Endodermal cell (in vitro differentiated cells): ENCODE results near the gene LTBP3. TPM values are rescaled to one million over a fixed set of nuclear protein-coding genes. Genes with fewer than 3 reads are reported as not detected.

ENCODE experiments used
- DNase-seq: peaks from one replicate; pipeline ENCODE4 v3.0.0-alpha.2; 2017
- H3K27ac ChIP-seq: 2 replicates; pipeline ENCODE4 v1.5.1; 2013; ENCODE audit warnings: mild to moderate bottlenecking, low read depth, low read length, moderate library complexity
- H3K27me3 ChIP-seq: 2 replicates; pipeline ENCODE4 v1.6.1; 2013; ENCODE audit warnings: mild to moderate bottlenecking, low read length, moderate library complexity; ENCODE audit not compliant: insufficient read depth, control insufficient read depth, poor library complexity, severe bottlenecking
- H3K36me3 ChIP-seq: 2 replicates; pipeline ENCODE4 v1.7.0; 2013; ENCODE audit warnings: mild to moderate bottlenecking, low read length, moderate library complexity; ENCODE audit not compliant: control insufficient read depth, insufficient read depth
- H3K4me1 ChIP-seq: one replicate; pipeline ENCODE4 v1.7.0; 2013; ENCODE audit warnings: low read length; ENCODE audit not compliant: control insufficient read depth, insufficient read depth
- H3K4me3 ChIP-seq: 2 replicates; pipeline ENCODE4 v1.5.1; 2013; ENCODE audit warnings: mild to moderate bottlenecking, low read length, moderate library complexity
- H3K9ac ChIP-seq: 2 replicates; pipeline ENCODE4 v1.6.1; 2013; ENCODE audit warnings: mild to moderate bottlenecking, low read length, moderate library complexity; ENCODE audit not compliant: poor library complexity, severe bottlenecking; ENCODE audit errors: extremely low read depth
- H3K9me3 ChIP-seq: 2 replicates; pipeline ENCODE4 v1.6.1; 2013; ENCODE audit warnings: mild to moderate bottlenecking, low read length, moderate library complexity; ENCODE audit not compliant: control insufficient read depth
- H3K27ac Mint-ChIP-seq: 2 replicates; pipeline ENCODE4 v1.8.0; 2020; ENCODE audit warnings: mixed read lengths
- H3K27me3 Mint-ChIP-seq: 2 replicates; pipeline ENCODE4 v1.8.0; 2021; ENCODE audit warnings: mild to moderate bottlenecking, mixed read lengths; ENCODE audit not compliant: insufficient read depth
- H3K36me3 Mint-ChIP-seq: 2 replicates; pipeline ENCODE4 v1.8.0; 2020; ENCODE audit warnings: low read depth, mixed read lengths
- H3K4me1 Mint-ChIP-seq: 2 replicates; pipeline ENCODE4 v1.8.0; 2020; ENCODE audit warnings: mixed read lengths
- H3K4me3 Mint-ChIP-seq: 2 replicates; pipeline ENCODE4 v1.8.0; 2020; ENCODE audit warnings: mild to moderate bottlenecking, moderate library complexity, mixed read lengths
- H3K9me3 Mint-ChIP-seq: 2 replicates; pipeline ENCODE4 v1.8.0; 2020; ENCODE audit warnings: mild to moderate bottlenecking, mixed read lengths
- WGBS, 2 experiments: methylation state at CpG; one replicate each; pipeline versions ENCODE4 v1.1.5 to v1.1.7; 2013; ENCODE audit warnings: missing lambda C conversion rate in 2 of 2, mixed read lengths in 1 of 2; ENCODE audit not compliant: insufficient coverage in 1 of 2, insufficient read length in 1 of 2; 5-methylcytosine and 5-hydroxymethylcytosine counted together
- total RNA-seq, 2 donors: library from RNA; stranded (reverse); fragmentation: NEBNext Ultra II Directional in 1 of 2; extraction: Animal tissue kit (Norgen Biotek cat#: 25700) in 1 of 2; gene quantifications; 2 replicates in 1 of 2; 3 replicates in 1 of 2; pipeline ENCODE4 v1.2.1, GENCODE V29; 2021
- TF ChIP-seq, protein P1 (sequence below): fragments of 200-600 bp; sonication (generic); conservative IDR thresholded peaks from 2 replicates; pipeline ENCODE4 v1.5.0; 2021; ENCODE audit warnings: antibody characterized with exemption, mild to moderate bottlenecking

Gene LTBP3
- total RNA-seq, 2 donors from 2014 or later, result 19.7 to 24.2 TPM

DNA sequence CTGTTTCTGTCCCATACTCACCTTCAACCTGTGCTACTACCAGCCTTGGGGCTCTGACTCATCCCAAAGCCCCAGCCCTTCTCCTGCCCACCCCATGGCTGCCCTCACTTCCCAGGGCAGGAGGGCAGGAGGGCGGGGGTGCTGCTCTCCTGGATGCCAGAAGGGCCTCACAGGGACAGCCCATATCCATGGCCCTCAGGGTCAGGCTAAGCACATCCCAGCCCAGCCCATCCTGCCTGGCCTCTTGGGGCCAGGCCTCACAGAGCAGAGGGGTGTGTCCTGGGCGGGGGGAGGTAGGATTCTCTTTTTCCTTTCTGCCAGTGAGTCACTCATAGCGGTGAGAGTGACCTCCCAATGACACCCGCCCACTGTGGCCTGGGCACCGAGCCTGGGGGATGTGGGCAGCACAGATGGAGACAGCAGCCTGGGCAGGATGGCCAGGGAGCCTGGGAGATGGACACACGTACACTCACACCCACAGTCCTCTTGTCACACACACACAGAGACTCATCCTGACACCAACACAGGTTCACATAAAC is 2.4 kb downstream of the LTBP3 start:
- Mint-ChIP-seq H3K4me3 (no peak overlapping the region), H3K36me3 (no peaks in the 10 kb centered on the region), H3K27me3 (peaks cover 66% of the 10 kb centered on the region), H3K27ac (no peak overlapping the region), H3K4me1 (peaks cover 32% of the 10 kb centered on the region), H3K9me3 (no peaks in the 10 kb centered on the region)
- Histone ChIP-seq H3K4me1 (peaks cover 12% of the 10 kb centered on the region), H3K27me3 (peaks cover 15% of the 10 kb centered on the region), H3K9me3 (no peaks in the 10 kb centered on the region), H3K9ac (no peak overlapping the region), H3K36me3 (no peaks in the 10 kb centered on the region), H3K27ac (no peak overlapping the region), H3K4me3 (no peak overlapping the region)
- TF ChIP-seq, protein P1, sequence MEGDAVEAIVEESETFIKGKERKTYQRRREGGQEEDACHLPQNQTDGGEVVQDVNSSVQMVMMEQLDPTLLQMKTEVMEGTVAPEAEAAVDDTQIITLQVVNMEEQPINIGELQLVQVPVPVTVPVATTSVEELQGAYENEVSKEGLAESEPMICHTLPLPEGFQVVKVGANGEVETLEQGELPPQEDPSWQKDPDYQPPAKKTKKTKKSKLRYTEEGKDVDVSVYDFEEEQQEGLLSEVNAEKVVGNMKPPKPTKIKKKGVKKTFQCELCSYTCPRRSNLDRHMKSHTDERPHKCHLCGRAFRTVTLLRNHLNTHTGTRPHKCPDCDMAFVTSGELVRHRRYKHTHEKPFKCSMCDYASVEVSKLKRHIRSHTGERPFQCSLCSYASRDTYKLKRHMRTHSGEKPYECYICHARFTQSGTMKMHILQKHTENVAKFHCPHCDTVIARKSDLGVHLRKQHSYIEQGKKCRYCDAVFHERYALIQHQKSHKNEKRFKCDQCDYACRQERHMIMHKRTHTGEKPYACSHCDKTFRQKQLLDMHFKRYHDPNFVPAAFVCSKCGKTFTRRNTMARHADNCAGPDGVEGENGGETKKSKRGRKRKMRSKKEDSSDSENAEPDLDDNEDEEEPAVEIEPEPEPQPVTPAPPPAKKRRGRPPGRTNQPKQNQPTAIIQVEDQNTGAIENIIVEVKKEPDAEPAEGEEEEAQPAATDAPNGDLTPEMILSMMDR, result no peak
- 77% methylated on average over 6 of the region's 6 CpGs; no CpG with 5 or more reads in 1 of the 2 experiments for WGBS, 2 experiments
- DNase-seq, result no peak

DNA sequence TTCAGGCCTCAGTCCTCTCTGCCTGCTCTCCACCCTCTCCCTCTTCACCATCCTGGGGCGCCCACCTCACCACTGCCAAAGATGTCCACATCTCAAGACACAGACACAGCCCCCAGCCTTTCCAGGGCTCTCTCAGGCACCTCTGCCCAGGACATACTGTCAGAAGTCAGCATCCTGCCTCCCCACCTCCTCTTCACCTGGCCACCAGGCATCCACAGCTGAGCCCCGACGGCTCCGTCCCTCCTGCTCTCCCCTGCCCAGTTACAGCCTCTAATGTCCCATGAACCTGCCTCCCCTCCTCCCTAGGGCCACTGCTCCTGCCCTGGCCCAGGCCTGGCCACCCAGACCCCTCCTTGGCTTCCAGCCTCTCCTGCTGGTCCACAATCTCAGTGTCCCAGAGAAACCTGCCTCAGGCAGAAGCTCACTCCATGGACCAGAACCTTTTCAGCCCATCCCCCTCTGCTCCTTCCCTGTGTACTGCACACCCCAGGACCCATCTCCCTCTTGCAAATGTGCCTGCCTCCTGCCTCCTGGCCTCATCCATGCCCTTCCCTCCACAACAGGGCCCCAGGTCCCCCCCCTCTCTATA is 3.2 kb downstream of the LTBP3 start:
- Histone ChIP-seq H3K36me3 (no peaks in the 10 kb centered on the region), H3K27ac (no peak overlapping the region), H3K27me3 (peaks cover 15% of the 10 kb centered on the region), H3K9ac (no peak overlapping the region), H3K4me3 (no peak overlapping the region), H3K9me3 (no peaks in the 10 kb centered on the region), H3K4me1 (peaks cover 12% of the 10 kb centered on the region)
- whole genome bisulfite sequencing, 2 experiments, result 87 to 100% methylated on average over 1 to 4 of the region's 4 CpGs
- TF ChIP-seq, protein P1, result no peak
- Mint-ChIP-seq H3K27ac (no peak overlapping the region), H3K27me3 (peaks cover 64% of the 10 kb centered on the region), H3K4me3 (no peak overlapping the region), H3K36me3 (no peaks in the 10 kb centered on the region), H3K4me1 (peaks cover 25% of the 10 kb centered on the region), H3K9me3 (no peaks in the 10 kb centered on the region)
- DNase-seq, result no peak

DNA sequence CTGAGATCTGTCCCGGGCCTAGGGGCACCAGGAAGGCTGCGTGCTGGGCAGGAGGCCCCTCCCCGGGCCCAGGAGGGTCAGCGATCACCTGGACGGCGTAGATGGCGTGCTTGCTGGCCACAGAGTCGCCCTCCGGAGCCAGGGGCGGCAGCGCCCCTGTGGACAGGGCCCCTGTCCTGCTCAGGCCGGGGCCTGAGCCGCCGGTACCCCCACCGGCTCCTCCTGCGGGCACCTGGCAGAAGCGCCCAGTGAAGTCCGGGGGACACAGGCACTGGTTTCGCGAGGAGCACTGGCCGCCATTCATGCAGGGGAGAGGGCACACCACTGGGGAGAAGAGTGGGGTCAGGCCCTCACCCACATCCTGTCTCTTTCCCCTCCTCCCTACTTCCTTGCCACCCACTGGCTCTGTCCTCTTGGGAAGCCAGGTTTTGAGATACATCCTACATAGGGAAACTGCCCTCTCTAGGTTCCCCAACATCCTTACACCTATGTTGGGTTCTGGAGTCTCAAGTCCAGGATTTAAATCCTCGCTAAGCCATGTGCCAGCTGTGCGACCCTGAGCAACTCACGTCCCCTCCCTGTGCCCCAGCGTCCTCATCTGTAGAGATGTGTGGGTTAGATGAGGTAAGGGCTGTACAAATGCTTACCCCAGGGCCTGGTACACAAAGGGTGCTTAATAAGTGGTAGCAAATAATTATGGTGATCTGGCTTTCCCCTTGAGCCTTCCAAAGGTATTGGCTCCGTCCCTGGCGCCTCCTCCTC is 3.9 kb downstream of the LTBP3 start:
- Mint-ChIP-seq H3K27ac (no peak overlapping the region), H3K4me1 (peaks cover 24% of the 10 kb centered on the region), H3K27me3 (peaks cover 65% of the 10 kb centered on the region), H3K4me3 (peak overlapping the region; percentile 43), H3K9me3 (no peaks in the 10 kb centered on the region), H3K36me3 (no peaks in the 10 kb centered on the region)
- TF ChIP-seq, protein P1, result no peak
- Histone ChIP-seq H3K4me1 (peaks cover 11% of the 10 kb centered on the region), H3K9ac (no peak overlapping the region), H3K27ac (no peak overlapping the region), H3K9me3 (no peaks in the 10 kb centered on the region), H3K36me3 (no peaks in the 10 kb centered on the region), H3K4me3 (no peak overlapping the region), H3K27me3 (peaks cover 15% of the 10 kb centered on the region)
- 89% methylated on average over 8 to 27 of the region's 27 CpGs for WGBS, 2 experiments
- no peak for DNase-seq
